ENCODE measurements around the gene CD164. TPM values are rescaled to one million over a fixed set of nuclear protein-coding genes. Genes with fewer than 3 reads are reported as not detected.

CD164 gene
- total RNA-seq, 2 experiments from 2014 or later, result 223 to 229 TPM

- H3K36me3 Mint-ChIP-seq, result no peaks in the 10 kb centered on the region
- H3K27ac Mint-ChIP-seq, result no peak overlapping the region
- no peak for DNase-seq
- H3K4me3 Mint-ChIP-seq, result no peak overlapping the region
- H3K27me3 Mint-ChIP-seq, result no peaks in the 10 kb centered on the region
- intact Hi-C loops (cut with micrococcal nuclease), result no loop called here
- peaks cover 4% of the 10 kb centered on the region for H3K4me1 Mint-ChIP-seq (ENCODE audit: low read depth)
- POLR2A ChIA-PET, result no interaction called here
- CTCF ChIA-PET, result interaction anchor here (0.6 kb wide), 1 partner anchor 1068 kb away, joined by 3 read pairs; no protein-coding TSS in a partner anchor
- no peaks in the 10 kb centered on the region for H3K9me3 Mint-ChIP-seq
These were observed 60.5 kb downstream of the CD164 start for GRCh38 chr6:109321752-109322151.

DNA sequence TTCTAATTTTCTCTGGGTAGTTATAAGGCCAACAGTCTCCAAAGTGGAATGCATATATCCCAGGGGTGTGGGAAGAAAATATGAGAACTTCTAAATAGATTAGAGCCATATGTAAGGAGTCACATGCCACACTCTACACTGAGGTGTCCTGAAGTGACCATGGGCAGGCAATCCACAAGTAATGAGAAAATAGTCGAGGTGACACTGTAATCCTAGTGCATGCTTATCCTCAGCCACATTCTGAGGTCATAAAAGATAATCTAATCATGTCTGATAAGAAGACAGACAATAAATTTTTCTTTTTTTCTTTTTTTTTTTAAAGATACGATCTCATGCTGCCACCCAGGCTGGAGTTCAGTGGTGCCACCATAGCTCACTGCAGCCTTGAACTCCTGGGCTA is 62.2 kb downstream of the CD164 start:
- H3K27ac Mint-ChIP-seq, result no peak overlapping the region
- ChIA-PET POLR2A (no interaction called here), CTCF (no interaction called here)
- no peak for DNase-seq
- H3K4me1 Mint-ChIP-seq (ENCODE audit: low read depth), result peaks cover 4% of the 10 kb centered on the region
- no peaks in the 10 kb centered on the region for H3K9me3 Mint-ChIP-seq
- intact Hi-C loops (cut with micrococcal nuclease), result no loop called here
- no peak overlapping the region for H3K4me3 Mint-ChIP-seq
- no peaks in the 10 kb centered on the region for H3K27me3 Mint-ChIP-seq
- H3K36me3 Mint-ChIP-seq, result no peaks in the 10 kb centered on the region

GRCh38 chr6:109318328-109318876 is 63.9 kb downstream of the CD164 start:
- H3K9me3 Mint-ChIP-seq, result no peaks in the 10 kb centered on the region
- no peak overlapping the region for H3K4me3 Mint-ChIP-seq
- peaks cover 4% of the 10 kb centered on the region for H3K4me1 Mint-ChIP-seq (ENCODE audit: low read depth)
- no peaks in the 10 kb centered on the region for H3K36me3 Mint-ChIP-seq
- POLR2A ChIA-PET, result no interaction called here
- CTCF ChIA-PET, result no interaction called here
- intact Hi-C loops (cut with micrococcal nuclease), result no loop called here
- H3K27me3 Mint-ChIP-seq, result peaks cover 3% of the 10 kb centered on the region
- no peak overlapping the region for H3K27ac Mint-ChIP-seq
- DNase-seq, result no peak

GRCh38 chr6:109316909-109317308 is 65.4 kb downstream of the CD164 start:
- Mint-ChIP-seq H3K4me1 (ENCODE audit: low read depth) (no peaks in the 10 kb centered on the region), H3K36me3 (no peaks in the 10 kb centered on the region), H3K27ac (no peak overlapping the region), H3K4me3 (no peak overlapping the region), H3K27me3 (peaks cover 3% of the 10 kb centered on the region), H3K9me3 (no peaks in the 10 kb centered on the region)
- intact Hi-C loops (cut with micrococcal nuclease), result no loop called here
- no peak for DNase-seq
- POLR2A ChIA-PET, result no interaction called here
- CTCF ChIA-PET, result no interaction called here

Other genes with a start within 250 kb of the CD164 start
- under 1 TPM; 0.43 to 0.46 TPM for gene PPIL6, start 58.2 kb upstream of the CD164 start, total RNA-seq
- gene SMPD2, start 58.3 kb upstream of the CD164 start, total RNA-seq, result 1 to 10 TPM; 9.7 TPM
- gene MICAL1, start 73.3 kb upstream of the CD164 start, total RNA-seq, result 10 to 100 TPM; 39.4 to 45.0 TPM
- 10 to 100 TPM; 10.9 to 11.8 TPM for gene ZBTB24, start 100.8 kb upstream of the CD164 start, total RNA-seq